CD4-positive, alpha-beta T cell treated with Interleukin-2 at 100 ng/mL for 4 hours (primary cell): ENCODE results near the gene VPS13D.
"Not testable (repeated sequence)": the region's sequence is repeated elsewhere in the genome, so short reads cannot be mapped to it uniquely, and the experiment has no call there.

Experiments
- DNase-seq: peaks from one replicate; pipeline ENCODE4 v3.0.0-alpha.2; 2020; ENCODE audit warnings: low spot score

The VPS13D gene

DNA sequence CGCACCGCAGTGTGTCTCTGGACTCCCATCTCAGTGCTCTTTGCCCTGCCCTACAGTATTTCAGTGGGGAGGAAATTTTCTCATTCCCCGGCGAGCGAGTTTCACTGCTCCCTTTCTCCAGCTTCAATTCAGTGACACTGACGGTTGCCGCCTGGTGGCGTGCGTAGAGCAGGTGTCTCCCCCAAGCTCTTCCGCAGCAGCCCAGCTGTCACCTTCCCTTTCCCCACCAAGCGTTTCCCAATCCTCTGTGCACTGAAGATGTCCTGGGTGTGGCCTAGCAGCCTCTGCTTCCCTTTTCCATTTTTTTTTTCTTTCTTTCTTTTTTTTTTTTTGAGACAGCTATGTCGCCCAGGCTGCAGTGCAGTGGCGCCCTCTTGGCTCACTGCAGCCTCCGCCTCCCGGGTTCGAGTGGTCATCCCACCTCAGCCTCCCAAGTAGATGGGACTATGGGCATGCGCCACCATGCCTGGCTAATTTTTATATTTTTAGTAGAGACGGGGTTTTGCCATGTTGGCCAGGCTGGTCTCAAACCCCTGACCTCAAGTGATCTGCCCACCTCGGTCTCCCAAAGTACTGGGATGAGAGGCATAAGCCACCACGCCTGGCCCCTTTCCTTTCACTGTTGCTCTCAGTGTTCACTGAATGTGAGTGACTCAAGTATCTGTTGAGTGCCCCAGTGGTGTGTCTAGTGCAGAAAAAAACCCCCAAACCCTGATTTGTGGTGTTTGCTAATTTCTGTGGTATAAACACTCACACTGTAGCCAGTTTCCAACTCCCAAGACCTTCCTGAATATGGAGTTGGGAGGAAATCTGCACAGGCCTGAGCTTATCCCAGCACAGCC is 33.0 kb upstream of the VPS13D start:
- DNase-seq = no peak

DNA sequence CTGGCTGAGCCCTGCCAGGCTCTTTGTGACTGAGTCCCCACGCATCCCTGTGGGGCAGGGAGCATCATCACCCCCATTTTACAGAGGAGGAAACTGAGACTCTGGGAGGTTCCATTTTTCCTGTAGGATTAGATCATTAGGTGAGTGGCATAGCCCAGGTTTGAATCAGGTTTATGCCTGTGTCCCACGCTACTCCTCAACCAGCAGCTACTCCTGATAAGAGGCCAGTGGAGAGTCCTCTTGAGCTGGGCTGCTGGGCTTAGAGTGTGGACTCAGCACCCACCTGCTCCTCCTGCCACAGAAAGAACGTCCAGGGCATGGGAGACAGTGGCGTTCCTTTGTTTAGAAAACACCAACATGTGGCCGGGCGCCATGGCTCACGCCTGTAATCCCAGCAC is 32.3 kb upstream of the VPS13D start:
- no peak for DNase-seq

DNA sequence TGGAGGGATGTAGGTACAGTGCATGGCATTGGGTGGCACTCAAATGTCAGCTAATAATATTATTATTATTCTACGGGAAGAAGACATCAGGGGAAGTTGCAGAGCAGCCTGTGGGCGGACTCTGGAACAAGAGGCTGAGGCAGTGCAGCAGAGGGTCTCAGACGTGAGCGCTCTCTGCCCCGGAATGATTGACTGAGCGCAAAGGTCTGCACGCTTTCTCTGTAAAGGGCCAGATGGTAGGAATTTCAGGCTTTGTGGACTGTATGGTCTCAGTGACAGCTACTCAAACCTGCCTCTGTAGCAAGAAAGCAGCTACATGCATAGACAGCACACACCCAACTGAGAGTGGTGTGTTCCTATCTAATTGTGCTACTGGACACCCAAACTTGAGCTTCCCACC is 29.6 kb upstream of the VPS13D start:
- no peak for DNase-seq

DNA sequence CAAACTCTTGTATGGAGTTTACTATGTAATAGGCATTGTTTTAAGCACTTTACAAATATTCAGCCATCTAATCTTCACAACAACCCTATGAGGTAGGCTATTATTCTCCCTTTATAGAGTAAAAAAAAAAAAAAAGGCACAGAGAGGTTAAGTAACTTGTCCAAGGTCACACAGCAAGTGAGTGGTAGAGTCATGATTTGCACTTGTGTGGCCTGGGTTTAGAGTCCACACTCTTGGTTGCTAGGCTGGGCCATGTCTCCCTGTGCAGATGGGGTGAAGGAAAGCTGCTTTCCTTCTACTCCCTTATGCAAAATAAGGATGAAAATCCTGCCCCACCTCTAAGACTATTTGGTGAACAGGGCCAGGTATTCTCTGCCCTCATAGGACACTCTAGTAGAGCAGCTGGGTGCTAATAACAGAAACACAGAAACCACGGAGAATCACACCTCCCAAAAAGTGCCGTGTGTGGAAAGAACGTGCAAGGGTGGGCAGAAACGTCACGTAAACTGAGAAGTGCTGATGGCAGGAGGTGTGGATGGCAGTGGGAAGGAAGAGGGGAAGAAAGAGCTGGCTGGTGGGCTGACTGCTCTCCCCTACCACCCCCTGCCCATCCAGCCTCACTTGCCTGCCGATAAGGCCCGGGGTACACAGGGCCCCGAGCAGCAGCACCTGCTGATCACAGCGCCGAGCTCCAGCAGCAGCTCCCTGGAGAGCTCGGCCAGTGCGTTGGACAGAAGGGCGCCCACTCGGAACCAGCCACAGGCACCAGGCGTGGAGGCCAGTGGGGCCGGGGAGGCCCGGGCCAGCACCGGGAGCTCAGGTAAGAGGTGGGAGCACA is 28.3 kb upstream of the VPS13D start:
- DNase-seq = peak; percentile 28

DNA sequence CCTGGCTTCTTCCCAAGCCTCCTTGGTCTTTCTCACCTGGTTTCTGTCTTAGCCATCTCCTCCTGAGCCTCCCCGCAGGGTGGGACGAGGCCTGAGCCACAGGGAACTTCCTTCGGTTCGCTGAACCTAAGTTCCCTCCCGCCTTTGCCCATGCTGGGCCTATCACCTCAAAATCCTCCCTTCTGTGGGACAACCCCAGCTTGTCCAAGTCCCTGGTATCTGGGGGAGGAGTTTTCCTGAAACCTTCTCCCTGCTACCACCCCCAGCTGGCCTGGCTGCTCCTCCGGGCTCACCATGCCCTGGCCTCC is 27.7 kb upstream of the VPS13D start:
- DNase-seq = no peak

DNA sequence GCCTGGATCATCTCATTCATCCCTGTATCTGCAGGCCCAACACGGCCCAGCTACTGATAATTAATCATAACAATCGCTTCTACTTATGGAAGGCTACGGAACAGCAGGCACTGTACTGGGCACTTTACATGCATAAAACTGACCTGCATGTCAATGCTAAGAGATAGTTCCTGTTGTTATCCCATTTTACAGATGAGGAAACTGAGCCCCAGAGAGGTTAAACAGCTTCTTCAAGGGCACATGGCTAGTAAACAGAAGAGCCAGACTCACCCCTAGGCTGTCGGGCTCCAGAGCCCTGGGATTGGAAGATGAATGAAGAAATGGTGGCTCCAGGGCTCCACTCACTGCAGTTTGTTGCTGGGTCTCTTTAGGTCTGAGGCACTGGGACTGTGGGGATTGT is 27.3 kb upstream of the VPS13D start:
- DNase-seq = no peak

DNA sequence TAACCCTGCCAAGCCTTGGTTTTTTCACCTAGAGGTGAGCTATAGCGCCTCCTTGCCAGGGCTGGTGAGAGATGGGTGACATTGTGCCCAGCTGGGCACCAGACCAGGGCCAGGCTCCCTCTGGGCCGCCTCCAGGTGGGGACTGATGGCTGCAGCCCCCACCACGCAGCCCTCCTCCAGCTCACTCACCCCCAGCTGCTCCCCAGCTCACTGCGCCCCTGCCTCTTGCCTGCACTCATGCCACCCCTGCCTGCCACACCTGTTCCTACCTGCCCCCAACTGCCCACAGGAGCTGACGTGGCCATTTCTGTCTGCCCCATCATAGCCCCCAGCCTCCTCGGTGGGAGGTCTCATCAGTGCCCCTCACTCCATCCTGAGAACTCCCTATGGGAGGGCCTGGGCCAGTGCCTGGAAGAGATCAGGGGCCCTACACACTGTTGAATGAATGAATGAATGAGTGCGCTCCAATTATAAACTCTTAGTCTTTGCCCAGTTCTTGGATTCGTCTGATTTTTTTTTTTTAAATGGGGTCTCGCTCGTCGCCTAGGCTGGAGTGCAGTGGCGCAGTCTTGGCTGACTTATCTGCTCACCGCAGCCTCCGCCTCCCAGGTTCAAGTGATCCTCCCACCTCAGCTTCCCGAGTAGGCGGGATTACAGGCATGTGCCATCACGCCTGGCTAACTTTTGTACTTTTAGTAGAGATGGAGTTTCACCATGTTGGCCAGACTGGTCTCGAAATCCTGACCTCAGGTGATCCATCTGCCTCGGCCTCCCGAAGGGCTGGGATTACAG is 26.4 kb upstream of the VPS13D start:
- DNase-seq = no peak

DNA sequence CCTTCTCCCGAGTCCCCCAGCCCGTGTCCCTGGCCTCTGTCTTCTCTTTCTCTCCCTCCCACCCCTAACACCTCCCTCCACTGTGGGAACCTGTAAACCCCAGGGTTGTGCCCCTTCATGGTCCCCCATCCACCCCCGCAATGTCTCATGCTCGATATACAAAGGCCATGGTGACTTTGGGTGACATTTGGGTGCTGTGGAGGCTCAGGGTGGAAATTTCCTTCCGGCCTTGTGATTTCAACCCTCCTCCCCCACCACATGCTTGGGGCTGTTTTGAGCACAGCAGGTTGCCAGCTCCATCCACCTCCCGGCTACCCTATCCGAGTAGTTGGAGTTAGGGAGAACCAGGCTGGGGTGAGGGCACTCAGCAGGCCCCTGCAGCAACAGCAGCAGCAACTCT is 25.7 kb upstream of the VPS13D start:
- peak; percentile 41 for DNase-seq

DNA sequence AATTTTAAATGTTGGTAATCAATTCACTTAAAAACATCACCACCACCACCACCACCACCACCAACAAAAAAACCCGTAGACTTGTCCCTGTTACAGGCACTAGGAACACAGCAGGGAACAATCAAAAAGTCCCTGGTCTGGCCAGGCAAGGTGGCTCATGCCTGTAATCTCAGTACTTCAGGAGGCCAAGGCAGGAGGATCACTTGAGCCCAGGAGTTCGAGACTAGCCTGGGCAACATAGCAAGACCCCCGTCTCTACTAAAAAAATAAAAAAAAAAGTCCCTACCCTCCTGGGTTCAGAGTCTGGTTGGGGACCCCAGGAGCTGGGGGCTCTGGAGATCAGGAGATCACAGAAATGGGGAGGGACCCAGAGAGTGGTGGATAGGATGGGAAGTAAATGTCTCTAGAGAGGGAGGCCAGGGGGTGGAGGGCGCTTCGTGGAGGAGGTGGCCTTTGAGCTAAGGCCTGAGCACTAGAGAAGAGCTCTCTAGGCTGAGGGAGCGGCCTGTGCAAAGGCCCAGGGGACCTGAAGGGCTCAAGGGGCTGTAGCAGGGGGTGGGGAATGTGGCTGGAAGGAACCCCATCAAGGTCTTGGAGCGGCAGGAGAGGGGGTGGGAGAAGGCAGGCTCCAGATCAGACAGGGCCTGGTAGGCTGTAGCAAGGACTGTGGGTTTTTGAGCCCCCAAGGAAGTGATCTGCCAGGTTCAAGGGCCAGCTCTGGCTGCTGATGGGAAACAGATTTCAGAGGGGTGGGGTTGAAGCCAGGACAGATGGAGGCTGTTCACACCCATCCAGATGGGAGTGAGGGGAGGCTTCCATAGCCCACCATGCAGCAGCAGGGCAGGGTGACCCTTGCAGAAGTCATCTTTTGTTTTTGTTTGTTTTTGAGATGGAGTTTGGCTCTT is 24.8 kb upstream of the VPS13D start:
- DNase-seq = no peak

DNA sequence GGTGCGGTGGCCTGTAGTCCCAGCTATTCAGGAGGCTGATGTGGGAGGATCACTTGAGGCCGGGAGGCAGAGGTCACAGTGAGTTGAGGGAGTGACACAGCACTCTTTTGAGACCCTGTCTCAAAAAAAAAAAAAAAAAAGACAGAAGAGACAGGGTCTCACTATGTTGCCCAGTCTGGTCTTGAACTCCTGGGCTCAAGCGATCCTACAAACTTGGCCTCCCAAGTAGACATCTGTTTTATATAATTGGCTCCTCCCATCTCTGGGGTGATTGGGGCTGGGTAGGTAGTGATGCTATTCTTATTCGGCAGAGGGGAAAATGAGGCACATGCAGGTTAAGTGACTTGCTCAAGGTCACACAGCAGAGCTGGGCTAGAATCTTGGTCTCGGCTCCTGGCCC is 23.6 kb upstream of the VPS13D start:
- no peak for DNase-seq

DNA sequence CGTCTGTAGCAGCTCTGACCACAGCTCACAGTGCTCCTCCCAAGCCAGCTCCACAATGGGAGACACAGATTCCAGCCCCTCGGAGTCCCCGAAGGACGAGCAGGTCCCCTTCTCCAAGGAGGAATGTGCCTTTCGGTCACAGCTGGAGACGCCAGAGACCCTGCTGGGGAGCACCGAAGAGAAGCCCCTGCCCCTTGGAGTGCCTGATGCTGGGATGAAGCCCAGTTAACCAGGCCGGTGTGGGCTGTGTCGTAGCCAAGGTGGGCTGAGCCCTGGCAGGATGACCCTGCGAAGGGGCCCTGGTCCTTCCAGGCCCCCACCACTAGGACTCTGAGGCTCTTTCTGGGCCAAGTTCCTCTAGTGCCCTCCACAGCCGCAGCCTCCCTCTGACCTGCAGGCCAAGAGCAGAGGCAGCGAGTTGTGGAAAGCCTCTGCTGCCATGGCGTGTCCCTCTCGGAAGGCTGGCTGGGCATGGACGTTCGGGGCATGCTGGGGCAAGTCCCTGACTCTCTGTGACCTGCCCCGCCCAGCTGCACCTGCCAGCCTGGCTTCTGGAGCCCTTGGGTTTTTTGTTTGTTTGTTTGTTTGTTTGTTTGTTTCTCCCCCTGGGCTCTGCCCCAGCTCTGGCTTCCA is 22.9 kb upstream of the VPS13D start:
- no peak for DNase-seq

DNA sequence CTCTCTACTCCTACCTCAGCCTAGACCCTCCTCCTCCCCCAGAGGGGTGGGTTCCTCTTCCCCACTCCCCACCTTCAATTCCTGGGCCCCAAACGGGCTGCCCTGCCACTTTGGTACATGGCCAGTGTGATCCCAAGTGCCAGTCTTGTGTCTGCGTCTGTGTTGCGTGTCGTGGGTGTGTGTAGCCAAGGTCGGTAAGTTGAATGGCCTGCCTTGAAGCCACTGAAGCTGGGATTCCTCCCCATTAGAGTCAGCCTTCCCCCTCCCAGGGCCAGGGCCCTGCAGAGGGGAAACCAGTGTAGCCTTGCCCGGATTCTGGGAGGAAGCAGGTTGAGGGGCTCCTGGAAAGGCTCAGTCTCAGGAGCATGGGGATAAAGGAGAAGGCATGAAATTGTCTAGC is 21.6 kb upstream of the VPS13D start:
- no peak for DNase-seq

DNA sequence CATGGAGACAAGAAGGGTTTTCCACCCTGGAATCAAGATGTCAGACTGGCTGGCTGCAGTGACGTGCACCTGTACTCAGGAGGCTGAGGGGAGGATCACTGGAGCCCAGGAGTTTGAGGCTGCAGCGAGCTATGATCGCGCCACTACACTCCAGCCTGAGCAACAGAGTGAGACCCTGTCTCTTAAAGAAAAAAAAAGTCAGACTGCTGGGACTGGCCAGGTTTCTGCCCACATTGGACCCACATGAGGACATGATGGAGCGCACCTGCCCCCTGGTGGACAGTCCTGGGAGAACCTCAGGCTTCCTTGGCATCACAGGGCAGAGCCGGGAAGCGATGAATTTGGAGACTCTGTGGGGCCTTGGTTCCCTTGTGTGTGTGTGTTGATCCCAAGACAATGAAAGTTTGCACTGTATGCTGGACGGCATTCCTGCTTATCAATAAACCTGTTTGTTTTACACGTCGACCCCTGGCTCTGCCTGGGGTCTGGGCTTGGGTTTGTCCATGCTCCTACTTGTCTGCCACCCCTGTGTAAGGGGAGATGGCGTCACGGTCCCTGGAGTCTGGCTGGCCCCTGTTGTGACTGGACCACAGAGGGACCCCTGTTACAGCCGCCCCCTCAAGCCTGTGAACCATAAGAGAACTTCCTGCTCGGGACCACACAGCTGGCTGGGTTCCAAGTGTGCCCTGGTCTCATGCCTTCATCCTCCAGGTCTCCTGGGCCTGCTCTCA is 20.9 kb upstream of the VPS13D start:
- DNase-seq = peak; percentile 84

DNA sequence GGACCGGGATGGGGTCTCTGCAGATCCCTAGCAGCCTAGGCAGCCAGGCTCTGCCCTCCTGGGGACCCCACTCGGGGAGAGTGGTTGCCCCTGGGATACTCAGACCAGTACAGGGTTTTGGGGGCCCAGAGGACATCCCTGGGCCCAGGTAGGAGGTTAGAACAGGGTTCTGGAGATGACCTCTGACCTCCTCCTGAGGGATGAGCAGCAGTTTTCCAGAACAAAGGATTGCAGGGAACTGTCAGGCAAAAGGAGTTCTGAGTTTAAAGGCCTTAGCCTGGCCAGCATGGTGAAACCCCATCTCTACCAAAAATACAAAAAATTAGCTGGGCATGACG is 20.4 kb upstream of the VPS13D start:
- no peak for DNase-seq

DNA sequence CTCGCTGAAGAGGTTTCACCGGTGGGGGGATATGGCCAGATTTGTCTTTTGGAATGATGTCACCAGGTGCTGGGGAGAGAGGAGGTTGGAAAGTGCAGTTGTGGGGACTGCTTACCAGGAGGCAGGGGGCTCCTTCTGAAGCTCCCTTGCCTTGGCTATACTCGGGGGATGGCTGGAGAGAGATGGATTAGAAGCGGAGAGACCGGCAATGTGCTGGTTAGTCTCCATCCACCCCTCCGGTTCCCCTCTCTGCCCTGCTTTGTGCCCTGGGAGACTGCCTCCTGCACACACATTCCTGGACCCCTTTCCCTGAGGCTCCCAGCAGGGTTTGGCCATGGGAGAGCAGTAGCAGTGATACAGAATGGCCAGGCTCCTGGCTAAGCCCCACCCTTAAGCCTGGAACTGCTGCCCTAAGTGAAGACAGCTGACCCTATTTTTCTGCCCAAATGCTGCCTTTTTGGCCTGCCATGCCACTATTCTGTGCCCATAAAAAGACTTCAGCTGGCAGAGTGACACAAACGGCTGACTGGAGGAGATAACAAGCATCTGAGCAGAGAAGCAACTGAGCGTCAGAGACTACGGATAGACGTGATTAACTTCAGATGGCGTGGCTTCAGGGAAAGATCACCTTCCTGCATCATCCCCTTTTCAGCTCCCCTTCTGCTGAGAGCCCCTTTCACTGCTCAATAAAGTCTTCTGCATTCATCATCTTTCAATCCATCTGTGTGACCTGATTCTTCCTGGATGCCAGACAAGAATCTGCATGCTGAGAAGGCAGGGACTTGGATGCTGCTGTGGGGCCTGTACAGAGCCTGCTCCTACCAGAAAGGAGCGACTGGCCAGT is 14.5 kb upstream of the VPS13D start:
- DNase-seq = no peak

DNA sequence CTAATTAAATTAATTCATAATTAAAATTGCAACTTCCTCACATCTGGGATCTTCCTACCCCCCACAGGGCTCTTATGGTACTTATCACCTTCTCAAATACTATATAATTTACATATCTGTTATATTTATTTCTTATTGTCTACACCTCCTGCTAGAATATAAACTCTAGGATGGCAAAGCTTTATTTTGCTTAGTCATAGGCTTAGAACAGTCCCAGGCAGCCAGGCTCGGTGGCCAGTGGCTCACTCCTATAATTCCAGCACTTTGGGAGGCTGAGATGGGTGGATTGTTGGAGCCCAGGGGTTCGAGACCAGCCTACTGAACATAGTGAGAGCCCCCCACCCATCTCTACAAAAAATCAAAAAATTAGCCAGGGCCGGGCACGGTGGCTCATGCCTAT is 10.0 kb upstream of the VPS13D start:
- no peak for DNase-seq

DNA sequence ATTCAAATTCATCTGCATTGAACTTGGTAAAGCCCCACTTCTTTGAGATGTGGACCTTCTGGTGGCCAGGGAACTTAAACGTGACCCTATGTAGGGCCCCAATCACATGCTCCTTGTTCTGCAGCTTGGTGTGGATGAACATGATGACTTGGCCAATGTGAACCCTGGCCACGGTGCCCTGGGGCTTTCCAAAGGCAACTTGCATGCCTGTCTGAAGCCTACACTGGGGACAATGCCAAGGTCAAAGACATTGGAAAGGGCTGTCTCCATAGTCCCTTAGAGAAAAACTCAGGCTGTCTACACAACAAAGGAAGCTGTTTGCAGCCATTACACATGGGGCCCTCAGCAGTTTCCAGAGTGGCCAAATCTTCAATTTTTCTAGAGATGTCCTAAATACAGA is 8.9 kb upstream of the VPS13D start:
- no peak for DNase-seq

DNA sequence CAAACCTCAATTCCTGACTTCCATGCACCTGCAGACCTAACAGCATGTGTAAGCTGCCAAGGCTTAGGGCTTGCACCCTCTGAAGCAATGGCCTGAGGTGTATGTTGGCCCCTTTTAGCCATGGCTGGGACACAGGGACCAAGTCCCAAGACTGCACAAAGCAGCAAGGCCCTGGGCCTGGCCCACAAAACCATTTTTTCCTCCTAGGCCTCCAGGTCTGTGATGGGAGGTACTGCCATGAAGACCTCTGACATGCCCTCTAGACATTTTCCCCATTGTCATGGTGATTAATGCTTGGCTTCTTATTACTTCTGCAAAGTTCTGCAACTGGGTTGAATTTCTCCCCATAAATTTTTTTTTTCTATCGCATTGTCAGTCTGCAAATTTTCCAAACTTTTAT is 7.1 kb upstream of the VPS13D start:
- DNase-seq = not testable (repeated sequence)

DNA sequence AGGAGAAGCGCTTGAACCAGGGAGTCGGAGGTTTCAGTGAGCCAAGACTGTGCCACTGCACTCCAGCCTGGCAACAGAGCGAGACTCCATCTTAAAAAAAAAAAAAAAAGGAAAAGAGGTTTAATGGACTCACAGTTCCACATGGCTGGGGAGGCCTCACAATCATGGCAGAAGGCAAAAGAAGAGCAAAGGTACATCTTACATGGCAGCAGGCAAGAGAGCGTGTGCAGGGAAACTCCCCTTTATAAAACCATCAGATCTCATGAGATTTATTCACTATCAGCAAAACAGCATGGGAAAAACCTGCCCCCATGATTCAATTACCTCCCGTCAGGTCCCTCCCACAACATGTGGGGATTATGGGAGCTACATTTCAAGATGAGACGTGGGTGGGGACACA is 5.7 kb upstream of the VPS13D start:
- not testable (repeated sequence) for DNase-seq

DNA sequence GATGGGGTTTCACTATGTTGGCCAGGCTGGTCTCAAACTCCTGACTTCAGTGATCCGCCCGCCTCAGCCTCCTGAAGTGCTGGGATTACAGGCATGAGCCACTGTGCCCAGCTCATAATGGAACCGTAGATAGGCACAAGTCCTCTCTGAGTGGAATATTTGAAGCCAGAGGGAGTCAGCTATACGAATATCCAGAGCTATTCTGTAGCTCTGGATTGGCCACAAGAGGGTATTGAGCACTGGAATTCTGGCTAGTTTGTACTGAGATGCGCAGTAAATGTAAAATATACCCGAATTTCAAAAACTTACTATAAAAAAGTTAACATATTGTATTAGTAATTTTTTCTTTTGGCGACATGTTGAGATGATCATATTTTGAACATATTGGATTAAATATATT is 851 bp upstream of the VPS13D start:
- no peak for DNase-seq
